ENCODE data around the gene GGT6.

GRCh38 chr17:4593021-4593421, 32.6 kb upstream of the GGT6 start:
- TF ChIP-seq EZH2 (IDR thresholded peaks at IDR 0.05; ENCODE audit: borderline replicate concordance, low read depth, low read length, severe bottlenecking) = no peak
- no peak for TF ChIP-seq CTCF (IDR thresholded peaks at IDR 0.05; ENCODE audit: borderline replicate concordance, extremely low read depth, low read length, poor library complexity, severe bottlenecking)

Data from DND-41 (cell line).